GDM1 (cell line): ENCODE measurements around the gene PHEX.

Source experiments
- DNase-seq: peaks from one replicate; lab custom pipeline; 2025; lab: John Stamatoyannopoulos, UW

The PHEX gene

DNA sequence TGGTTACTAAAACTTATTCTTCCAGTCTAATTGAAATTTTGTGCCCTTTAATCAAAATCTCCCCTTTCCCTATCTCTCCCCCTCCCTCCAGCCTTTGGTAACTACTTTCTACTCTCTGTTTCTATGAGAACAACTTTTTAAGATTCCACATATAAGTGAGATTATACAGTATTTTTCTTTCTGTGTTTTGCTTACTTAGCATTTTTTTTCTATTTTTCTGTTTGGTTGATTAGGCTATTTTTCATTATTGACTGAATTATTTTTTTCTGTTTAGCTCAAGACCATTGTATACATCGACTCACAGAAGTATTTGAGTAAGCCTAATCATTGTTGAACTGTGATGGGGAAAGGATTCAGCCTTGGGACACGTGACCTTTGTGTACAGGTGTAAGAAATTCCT lies 116.4 kb downstream of the PHEX start:
- DNase-seq = no peak

DNA sequence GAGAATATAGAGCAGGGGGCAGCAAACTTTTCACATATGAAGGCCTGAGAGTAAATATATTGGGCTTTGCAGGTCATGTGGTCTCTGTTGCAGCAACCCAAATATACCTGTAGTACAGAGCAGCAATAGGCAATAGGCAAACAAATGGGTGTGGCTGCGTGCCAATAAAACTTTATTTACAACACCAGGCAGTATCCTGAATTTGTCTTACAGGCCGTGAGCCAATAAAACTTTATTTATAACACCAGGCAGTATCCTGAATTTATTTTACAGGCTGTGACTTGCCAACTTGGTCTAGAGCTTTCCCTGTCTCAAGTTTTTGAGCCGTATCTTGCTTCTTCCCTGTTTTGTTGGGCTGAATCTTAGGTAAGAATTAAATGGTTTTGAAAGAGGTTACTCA lies 118.2 kb downstream of the PHEX start:
- DNase-seq = no peak

DNA sequence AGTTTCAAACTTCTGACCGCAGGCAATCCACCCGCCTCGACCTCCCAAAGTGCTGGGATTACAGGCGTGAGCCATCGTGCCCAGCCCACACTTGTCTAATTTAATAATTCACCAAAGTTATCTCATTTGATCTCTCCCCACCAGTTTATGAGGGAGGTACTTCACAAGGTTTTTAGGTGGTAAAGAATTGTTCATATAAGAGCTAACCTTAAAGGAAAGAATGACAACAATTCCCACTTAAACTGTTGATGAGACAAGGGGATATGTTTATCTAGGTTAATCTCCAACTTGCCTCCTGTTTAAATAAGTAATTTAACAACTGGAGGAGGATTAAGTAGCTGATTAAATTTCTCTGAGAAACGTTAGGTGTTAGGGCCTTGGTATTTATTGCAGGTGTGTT lies 123.0 kb downstream of the PHEX start:
- DNase-seq = no peak

DNA sequence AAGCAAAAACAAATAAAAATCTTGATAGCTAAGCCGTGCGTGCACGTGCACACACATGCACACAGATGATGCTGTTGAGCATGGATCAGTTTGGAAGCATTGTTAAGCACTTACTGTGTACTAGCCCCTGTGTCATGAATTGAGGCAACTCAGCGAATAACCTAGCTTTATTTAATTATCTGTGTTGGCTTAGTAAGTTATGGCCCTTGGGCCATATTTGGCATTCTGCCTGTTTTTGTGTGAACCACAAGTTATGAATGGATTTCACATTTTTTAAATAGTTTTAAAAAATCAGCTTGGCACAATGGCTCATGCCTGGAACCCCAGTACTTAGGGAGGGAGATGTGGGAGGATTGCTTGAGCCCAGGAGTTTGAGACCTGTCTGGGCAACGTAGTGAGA lies 126.9 kb downstream of the PHEX start:
- no peak for DNase-seq

DNA sequence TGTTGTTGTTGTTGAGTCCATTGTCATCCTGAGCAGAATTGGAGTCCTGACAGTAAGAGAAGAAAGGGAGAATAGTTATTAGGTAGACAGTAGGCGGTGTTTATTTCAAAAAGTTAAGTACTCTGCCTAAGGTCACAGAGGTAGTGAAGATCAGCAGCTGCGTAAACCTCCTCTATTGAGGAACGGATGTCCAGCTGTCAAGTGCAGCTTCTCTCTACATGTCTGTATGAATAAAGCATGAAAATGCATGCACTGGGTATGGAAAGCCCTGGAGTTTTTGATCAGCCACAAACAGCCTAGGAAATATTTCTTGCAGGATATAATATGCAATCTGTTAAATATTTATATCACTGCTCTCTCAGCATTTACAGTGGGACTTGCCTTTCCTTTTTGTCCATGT lies 131.2 kb downstream of the PHEX start:
- no peak for DNase-seq

DNA sequence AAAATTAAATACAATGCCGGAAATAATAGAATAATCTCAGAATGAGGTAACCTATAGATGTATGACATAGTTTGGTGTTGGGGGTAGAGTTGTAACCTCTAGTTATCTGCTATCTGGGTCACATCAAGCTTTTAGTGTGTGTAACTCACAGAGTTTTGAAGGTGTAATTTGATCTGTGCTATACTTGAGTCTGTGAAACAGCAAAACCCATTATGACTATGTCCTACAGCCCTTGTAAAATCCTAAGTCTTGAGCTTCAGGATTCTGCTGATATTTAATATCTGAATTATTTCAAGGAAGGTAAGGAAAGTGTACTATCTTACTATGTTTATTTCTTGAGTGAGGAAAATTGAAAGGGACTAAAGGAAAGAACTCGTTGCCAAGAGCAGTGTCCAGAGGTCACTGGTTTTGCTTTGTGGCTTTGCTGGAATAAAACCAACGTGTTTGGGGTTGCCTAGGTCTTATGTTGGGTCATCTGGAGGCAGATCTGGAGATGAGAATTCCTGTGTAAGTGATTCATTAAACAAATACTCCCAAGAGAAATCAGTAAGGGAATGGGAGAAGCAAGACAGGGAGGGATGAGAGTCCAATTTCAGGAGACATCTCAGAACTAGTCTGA lies 132.8 kb downstream of the PHEX start:
- no peak for DNase-seq

DNA sequence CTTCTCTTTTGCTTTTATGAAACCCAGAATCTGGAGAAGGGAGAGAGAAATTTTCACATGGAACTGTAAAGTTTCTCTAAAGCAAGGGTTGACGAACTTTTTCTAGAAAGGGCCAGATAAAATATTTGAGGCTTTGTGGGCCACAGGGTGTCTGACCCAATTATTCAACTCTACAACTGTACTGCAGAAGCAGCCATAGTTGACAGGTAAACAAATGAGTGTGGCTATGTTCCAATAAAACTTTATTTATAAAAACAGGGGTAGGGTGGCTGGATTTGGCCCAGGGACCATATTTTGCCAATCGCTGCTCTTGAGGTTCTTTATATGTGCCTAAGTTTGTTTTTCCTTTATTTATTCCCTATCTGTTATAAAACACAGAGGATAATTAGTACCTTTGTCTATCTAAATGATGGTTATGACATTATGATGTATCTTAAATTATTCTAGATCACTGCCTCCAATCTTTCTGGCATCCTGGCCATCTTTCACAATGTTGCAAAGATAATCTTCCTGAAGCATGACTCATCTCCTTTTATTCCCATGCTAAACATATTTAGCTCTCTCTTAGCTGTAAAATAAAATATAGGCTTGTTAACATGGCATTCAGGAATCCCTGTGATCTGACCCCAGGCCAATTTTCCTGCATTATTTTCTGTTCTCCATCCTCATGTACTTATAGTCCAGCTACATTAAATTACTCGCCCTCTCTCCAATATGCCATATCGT lies 133.8 kb downstream of the PHEX start:
- no peak for DNase-seq

DNA sequence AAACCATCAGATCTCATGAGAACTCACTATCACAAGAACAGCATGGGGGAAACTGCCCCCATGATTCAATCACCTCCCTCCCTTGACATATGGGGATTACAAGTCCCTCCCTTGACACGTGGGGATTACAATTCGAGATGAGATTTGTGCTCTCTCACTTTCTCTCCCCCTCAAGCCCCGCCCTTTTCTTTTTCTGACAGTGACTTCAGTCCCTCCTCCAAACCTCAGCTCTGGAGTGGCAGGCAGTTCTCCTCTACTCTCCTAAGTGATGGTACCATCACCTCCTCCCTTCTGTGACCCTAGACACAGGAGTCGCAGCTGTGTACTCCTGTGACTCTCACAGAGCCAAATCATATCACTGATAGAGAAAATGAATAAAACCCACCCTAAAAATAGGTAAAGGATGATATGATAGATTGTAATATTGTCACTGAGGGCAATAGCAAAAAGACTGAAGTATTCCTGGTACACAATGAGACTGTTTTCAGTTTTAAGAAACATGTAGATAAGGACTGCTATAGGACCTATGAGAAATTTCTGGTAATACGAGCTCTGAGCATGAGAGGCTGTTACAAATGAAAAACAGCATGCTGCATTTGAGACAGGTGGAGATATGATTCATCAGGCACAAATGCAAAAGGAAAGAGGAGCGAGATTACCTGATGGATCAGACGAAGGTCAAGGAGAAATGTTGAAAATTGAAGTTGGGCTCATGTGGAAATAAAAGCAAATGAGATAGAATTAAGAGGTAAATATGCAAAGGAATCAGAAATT lies 139.3 kb downstream of the PHEX start:
- DNase-seq = no peak

DNA sequence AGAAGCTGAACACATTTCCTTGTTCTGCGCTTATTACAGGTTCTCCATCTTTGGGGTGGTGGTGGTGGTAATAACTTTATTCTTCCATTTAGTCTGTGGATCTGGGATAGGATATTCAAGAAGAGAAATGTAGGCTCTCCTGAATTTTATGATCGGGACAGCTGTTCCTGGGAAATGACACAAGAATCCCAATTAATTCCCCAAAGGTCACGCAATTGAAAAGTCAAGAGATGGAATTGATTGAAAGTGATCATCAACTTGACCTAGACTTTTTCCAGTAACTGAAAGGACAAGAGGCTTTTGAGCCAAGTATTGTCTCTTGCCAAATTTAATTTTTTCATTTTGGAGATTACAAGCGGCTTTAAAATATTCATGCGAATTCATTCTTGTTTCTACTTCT lies 141.8 kb downstream of the PHEX start:
- no peak for DNase-seq

DNA sequence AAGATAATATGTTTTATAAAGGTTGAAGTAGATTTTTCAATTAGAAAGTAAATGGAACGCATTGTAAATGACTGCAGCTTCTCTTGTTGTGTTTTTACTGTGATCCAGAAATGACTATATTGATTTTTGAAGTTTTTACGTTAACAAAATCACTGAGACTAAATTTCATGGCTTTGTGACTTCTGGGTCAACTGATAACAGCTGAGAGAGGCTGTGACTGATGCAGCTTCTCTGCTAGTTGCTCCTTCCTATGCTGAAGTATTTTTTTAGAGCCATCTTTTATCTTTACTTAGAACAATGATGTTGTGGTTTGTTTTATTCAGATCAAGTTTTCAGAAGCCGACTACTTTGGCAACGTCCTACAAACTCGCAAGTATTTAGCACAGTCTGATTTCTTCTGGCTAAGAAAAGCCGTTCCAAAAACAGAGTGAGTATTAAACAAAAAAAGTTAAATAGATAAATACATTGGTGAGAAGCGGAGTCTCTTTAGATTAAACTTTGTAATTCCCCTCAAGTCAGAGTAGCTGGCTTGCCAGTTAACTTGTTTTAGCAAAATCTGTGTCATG lies 145.9 kb downstream of the PHEX start:
- DNase-seq = no peak

DNA sequence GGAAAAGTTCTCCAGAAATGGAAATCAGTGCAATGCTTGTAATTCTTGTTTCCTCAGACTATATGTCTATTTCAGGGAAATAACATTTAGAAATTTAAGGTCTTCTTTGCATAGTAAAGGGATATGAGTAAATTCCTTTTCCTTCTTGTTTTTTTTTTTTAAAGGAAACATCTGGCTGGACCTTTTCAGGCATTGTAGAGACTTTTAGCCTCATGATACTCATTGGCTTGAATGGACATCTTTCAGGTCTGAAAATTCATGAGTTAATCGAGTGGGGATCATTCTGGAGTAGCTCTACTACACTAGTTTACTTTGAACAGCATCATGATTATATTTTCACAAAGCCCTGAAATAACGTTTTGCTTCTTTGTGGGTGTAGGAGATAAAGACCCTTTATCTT lies 152.0 kb downstream of the PHEX start:
- DNase-seq = no peak

DNA sequence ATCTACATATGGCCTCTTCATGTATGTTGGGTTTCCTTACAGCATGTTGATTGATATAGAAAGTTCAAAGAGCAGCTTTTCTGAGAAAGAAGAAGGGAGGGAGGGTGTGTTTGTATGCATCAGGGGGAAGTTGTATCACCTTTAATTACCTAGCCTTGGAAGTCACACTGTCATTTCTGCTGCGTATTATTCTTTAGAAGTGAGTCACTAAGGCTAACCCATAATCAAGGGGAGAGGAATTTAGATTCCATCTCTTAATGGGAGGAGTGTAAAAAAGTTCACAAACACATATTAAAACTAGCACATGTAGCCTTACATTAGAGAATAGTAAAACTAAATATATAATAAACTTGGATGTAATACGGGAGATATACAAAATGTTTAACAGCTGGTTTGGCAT lies 154.0 kb downstream of the PHEX start:
- DNase-seq = no peak

DNA sequence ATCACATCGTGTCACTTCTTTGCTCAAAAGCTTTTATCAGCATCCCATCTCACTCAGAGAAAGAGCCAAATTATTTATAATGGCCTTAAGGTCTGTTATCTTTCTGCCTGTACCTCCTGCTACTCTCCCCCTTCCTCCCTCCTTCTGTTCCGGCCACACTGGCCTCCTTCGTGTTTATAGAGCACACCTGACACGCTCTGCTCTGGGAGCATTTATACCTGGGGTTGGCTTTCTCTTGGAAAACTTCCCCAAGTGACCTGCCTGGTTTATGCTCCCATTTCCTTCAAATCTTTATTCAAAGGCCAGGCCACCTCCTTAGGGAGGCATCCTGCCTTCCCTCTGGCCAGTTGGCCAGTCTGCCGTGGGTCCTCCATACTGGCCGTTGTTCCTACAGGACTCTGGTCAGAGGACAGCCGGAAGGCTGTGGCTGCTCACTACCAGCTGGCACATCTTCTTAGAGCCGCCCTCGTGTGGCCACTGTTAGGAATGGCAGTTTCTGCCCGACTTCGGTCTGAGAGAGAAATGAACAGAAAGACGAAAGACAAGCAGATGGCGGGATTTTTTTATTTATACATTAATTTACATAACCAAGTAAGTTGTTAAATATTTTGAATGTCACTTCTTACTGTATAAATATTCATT lies 160.4 kb downstream of the PHEX start:
- peak; percentile 20 for DNase-seq

DNA sequence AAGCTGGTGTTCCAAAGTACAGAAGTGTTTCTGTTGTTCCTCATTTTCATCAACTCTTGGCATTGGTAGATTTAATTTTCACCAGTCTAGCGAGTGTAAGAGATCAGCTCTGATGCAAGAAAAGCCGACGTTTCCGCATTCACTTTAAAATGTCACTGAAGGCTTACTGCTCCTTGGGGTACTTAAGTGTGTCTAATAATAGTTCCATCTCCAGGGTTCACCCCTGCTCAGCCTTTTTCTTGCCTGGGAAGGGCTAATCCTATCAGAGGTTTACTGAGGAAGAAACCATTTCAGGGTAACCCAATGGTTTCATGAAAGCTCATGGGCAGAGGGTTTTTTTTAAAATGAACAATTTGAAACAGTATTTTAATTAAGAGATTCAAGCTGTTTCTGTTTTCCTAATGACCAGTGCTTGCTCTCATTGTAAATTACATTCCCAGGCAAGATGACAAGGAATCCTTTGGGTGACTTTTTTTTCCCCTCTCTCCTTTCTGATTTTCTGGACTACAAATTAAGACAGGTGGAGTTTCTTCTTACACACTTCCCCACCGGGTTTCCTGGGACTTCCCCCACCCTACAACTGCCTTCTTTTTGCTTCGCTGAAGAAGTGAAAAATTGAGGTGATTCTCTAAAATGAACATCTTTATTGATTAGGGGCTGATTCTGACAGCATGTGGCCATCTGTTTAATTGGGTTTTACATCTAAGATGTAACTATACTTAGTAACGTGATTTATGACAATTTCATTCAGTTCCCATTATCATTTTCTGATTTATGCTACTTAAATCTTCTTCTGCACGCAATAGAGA lies 161.9 kb downstream of the PHEX start:
- DNase-seq = no peak

DNA sequence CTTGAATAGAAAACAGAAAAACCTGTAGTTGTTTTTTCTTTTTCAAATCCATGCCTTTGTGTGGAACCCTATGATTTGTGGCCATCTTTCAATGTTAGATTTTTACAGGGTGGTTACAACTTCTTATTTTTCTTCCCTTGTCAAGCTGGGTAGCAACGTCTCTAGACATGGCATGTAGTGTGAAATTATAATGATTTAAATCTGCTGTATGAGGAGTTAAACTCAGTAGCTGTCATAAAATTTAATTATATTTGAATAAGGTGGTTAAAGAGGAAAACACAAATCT lies 162.5 kb downstream of the PHEX start:
- no peak for DNase-seq

DNA sequence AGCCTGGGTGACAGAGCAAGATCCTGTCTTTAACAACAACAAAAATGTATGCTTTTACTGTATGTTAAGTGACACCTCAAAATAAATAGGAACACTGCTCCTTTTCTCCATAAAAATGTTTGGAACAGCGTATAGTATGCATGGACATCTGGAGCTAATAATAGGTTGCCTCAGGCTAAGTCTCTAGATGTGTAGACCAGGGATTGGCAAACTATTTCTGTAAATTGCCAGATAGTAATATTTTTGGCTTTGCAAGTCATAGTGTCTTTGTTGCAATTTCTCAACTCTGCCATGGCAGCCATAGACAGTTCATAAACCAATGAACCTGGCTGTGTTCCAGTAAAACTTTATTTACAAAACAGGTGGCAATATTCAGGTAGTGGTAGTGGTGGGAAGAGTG lies 164.0 kb downstream of the PHEX start:
- no peak for DNase-seq

DNA sequence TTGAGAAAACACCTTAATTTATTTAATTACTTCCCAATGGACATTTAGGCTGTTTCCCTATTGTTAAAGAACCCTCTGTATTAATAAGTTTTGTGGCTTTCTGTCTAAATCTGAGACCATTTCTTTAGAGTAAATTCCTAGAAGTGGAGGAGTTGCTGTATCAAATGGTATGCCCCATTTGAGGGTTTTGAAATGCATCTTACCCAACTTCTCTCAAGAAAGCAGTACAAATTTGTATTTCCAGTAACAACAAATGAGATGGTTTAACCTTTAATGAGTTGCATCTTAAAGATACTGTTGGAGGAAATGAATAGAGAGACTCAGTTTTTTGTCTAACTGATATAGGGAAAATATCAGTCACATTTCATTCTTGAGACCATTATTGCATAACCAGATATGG lies 170.1 kb downstream of the PHEX start:
- DNase-seq = no peak

DNA sequence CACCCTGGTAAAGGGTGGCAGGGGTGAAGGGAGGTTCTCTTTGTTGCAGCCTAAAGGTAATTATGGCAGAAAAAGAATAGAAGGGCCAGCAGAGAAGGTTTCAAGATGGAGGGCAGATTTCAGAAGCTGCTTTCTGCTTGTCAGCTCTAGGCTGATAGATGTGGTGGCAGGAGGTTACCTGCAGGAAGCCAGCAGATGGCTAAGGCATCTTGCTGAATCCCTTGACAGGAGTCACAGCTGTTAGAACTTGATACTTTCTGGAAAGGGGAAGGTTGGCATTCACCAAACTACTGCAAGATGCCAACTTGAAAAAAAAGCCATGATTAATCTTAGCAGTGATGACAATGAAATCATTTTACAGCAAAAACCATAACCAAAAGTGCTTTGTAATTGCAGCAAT lies 171.1 kb downstream of the PHEX start:
- DNase-seq = no peak

DNA sequence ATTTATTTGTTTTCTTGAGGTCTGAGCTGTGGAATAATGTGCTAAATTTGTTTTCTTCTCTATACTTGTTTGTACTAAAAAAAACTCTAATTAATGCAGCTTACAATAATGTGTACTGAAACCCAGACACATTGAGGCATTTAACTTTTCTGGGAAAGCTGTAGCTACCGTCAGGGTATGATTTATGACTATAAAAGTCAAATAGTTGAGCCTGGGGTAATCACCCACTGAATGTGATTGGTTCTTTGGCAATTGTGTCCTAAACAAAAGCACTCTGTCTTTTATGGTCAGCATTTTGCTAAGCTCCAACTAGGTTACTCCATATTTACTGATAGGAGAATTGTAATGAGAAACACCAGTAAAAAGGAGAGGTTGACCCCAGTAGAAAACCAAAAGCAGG lies 174.7 kb downstream of the PHEX start:
- DNase-seq = no peak

DNA sequence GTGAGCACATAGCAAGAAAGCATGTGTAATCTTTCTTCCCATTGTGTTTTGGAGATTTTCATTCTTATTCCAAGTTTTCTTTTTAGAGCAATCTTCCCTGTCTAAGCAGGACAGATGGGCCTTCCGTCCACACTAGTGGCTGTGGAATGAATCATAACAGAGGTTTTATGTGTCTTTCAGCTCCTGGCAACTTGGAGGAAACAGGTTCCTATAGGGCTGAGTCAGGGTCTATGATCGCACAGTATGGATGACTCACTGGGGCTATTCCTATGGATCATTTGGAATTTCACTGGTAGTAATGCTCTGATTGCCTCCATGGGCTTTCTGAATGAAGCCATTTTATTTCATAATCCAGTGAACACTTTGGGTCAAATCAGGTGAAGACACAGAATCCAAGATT lies 188.8 kb downstream of the PHEX start:
- DNase-seq = no peak

DNA sequence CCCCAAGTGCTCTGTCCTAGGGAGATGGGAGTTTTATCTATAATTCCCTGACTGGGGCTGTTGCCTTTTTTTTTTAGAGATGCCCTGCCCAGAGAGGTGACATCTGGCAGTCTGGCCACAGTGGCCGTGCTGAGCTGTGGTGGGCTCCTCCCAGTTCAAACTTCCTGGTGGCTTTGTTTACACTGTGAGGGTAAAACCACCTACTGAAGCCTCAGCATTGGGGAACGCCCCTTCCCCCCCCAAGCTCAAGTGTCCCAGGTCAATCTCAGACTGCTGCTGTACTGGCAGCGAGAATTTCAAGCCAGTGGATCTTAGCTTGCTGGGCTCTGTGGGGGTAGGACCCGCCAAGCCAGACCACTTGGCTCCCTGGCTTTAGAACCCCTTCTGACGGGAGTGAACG lies 202.3 kb downstream of the PHEX start:
- no peak for DNase-seq

DNA sequence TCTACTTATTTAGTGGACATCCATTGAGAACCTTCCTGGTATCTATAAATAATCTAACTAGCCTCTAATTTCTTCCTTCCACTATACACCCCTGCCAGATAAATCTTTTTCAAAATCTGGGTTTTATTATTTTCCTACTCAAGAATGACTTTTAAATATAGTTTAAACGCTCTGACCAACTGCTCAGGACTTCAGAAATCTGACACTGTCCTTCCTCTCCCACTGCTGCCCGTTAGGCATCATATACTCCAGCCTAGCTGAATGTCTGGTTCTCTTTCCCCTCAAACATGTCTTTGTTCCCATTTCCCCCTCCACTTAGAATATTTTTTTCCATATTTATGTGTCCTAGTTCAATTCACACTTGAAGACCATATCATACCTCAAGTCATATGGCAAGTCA lies 205.4 kb downstream of the PHEX start:
- DNase-seq = no peak
